NB4 (cell line): ENCODE data around the gene CRYBA2.
A peak's percentile ranks its signal among the peaks of the same experiment; 100 is the strongest.

ENCODE experiments used
- DNase-seq: peaks from one replicate; pipeline ENCODE4 v3.0.0; 2010; ENCODE audit warnings: low read depth
- H3K4me3 ChIP-seq: one replicate; pipeline ENCODE4 v1.5.1; 2011; ENCODE audit warnings: mild to moderate bottlenecking, low read depth, low read length, moderate library complexity
- CTCF ChIP-seq: IDR thresholded peaks from one replicate; pipeline ENCODE4 v1.5.1; 2012; ENCODE audit warnings: low read depth, low read length
- MAX ChIP-seq: IDR thresholded peaks from 2 replicates; pipeline ENCODE4 v1.6.1; 2011; ENCODE audit warnings: low read depth, low read length
- MYC ChIP-seq: IDR thresholded peaks from 2 replicates; pipeline ENCODE4 v1.6.1; 2011; ENCODE audit warnings: low read depth, low read length
- POLR2A ChIP-seq: IDR thresholded peaks from 2 replicates; pipeline ENCODE4 v1.6.1; 2011; ENCODE audit warnings: mild to moderate bottlenecking; ENCODE audit not compliant: insufficient read length; ENCODE audit errors: extremely low read depth

CRYBA2 gene

GRCh38 chr2:219002395-219003266 is 9.4 kb upstream of the CRYBA2 start:
- TF ChIP-seq MYC (no peak), POLR2A (no peak), CTCF (peak; percentile 37)
- no peak for DNase-seq
- no peak overlapping the region for H3K4me3 ChIP-seq

- H3K4me3 ChIP-seq, result no peak overlapping the region
- TF ChIP-seq CTCF (no peak), POLR2A (no peak), MYC (no peak)
- no peak for DNase-seq
Observed at GRCh38 chr2:219001577-219002394, 8.6 kb upstream of the CRYBA2 start.

- TF ChIP-seq MYC (no peak), MAX (no peak), CTCF (no peak), POLR2A (no peak)
- no peak overlapping the region for H3K4me3 ChIP-seq
- DNase-seq, result no peak
Observed at GRCh38 chr2:219001100-219001576, 7.9 kb upstream of the CRYBA2 start.

GRCh38 chr2:219000569-219000960 is 7.3 kb upstream of the CRYBA2 start:
- no peak overlapping the region for H3K4me3 ChIP-seq
- TF ChIP-seq MYC (no peak), POLR2A (no peak), CTCF (no peak), MAX (no peak)
- no peak for DNase-seq

- TF ChIP-seq MAX (no peak), POLR2A (no peak), CTCF (no peak)
- DNase-seq, result no peak
- H3K4me3 ChIP-seq, result no peak overlapping the region
Observed at GRCh38 chr2:218999881-219000568, 6.8 kb upstream of the CRYBA2 start.
